H1 (cell line): ENCODE measurements around the gene F5. TPM values are rescaled to one million over a fixed set of nuclear protein-coding genes. Genes with fewer than 3 reads are reported as not detected.

Source experiments
- ASH2L ChIP-seq: fragments of 200-600, 300-600 bp; sonication (generic); IDR thresholded peaks from one replicate; pipeline ENCODE4 v1.7.1; 2017; ENCODE audit warnings: low read length
- polyA plus RNA-seq, 7 experiments: library from polyadenylated mRNA; depleted of rRNA in 3 of 7; stranded (reverse) in 5 of 7; unstranded in 2 of 7; fragments of >200 nt in 5 of 7; fragments of 200-250 nt in 2 of 7; gene quantifications; 1 replicate in 5 of 7; 2 replicates in 1 of 7; 4 replicates in 1 of 7; pipeline versions ENCODE4 v1.2.1 to v1.2.3, GENCODE V29; 2011 to 2013; ENCODE audit warnings: missing spikeins in 2 of 7, mixed read lengths in 2 of 7
- total RNA-seq: library from RNA; stranded (reverse); fragmentation: NEBNext Ultra II Directional; extraction: Animal tissue kit (Norgen Biotek cat#: 25700); gene quantifications from 2 replicates; pipeline ENCODE4 v1.2.1, GENCODE V29; 2021

Gene F5
- total and polyA plus RNA-seq, 2 of the 8 experiments (the other 6 are each of a cell fraction or from before 2014, with no cell fraction given): 0.04 to 0.06 TPM

GRCh38 chr1:169610108-169610507, 23.8 kb upstream of the F5 start (continued):
- no peak for TF ChIP-seq ASH2L
